ENCODE results near the gene KCNV2.

Gene KCNV2

DNA sequence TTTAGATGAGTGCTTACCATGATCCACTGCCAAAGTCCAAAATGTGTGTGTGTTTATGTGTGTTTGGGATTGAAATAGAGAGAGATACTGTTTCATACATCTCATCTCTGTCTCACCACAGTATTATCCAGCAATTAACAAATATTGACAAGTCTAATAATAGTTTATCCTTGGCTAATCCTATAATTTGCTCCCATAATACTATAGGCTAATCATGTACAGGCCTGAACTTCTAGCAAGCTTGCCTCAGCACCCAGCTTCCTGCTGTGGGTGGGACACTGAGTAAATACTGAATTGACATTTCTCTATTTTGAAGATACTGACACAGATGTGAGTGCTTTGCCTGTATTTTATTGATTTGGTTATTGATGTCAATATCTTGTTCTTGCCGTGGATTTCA, 35.3 kb upstream of the KCNV2 start:
- TF ChIP-seq, protein P1, sequence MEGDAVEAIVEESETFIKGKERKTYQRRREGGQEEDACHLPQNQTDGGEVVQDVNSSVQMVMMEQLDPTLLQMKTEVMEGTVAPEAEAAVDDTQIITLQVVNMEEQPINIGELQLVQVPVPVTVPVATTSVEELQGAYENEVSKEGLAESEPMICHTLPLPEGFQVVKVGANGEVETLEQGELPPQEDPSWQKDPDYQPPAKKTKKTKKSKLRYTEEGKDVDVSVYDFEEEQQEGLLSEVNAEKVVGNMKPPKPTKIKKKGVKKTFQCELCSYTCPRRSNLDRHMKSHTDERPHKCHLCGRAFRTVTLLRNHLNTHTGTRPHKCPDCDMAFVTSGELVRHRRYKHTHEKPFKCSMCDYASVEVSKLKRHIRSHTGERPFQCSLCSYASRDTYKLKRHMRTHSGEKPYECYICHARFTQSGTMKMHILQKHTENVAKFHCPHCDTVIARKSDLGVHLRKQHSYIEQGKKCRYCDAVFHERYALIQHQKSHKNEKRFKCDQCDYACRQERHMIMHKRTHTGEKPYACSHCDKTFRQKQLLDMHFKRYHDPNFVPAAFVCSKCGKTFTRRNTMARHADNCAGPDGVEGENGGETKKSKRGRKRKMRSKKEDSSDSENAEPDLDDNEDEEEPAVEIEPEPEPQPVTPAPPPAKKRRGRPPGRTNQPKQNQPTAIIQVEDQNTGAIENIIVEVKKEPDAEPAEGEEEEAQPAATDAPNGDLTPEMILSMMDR (IDR thresholded peaks at IDR 0.05), result no peak

DNA sequence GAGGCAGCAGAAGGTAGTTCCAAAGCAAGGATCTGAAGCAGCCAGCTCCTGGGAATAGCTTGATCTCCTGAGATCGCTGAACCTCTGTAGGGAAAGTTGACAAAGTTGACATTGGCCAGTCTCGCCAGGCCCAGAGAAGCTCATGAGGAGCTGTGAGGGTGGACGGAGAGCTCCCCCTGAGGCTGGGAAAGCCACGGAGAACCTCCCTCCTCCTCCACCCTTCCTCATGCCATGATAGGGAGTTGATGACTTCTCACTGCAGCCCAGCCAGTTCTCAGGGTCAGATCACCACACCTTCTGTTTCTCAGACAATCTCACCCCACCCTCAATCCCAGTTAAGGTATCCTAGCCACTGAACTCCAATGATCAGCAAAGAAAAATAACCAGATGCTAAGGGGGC, 30.4 kb upstream of the KCNV2 start:
- TF ChIP-seq, protein P1 (IDR thresholded peaks at IDR 0.05), result no peak

DNA sequence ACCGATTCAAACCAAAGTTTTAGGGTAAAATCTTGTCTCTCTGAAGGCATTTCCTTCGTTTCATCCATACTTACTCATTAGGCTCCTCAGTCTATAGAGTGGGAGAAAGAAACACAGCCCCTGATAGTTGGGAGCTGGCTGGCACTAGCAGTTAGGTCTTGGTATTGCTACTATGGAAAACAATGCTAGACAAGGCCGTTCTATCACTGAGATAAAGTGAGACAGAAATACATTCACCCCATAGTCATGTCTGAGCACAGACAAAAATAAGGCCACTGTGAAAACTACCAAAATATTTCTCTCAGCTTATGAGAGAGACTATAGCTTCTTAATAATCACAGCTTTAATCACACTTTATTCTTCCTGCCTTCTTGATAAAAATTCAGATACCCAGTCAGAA, 28.7 kb upstream of the KCNV2 start:
- TF ChIP-seq, protein P1 (IDR thresholded peaks at IDR 0.05), result no peak

DNA sequence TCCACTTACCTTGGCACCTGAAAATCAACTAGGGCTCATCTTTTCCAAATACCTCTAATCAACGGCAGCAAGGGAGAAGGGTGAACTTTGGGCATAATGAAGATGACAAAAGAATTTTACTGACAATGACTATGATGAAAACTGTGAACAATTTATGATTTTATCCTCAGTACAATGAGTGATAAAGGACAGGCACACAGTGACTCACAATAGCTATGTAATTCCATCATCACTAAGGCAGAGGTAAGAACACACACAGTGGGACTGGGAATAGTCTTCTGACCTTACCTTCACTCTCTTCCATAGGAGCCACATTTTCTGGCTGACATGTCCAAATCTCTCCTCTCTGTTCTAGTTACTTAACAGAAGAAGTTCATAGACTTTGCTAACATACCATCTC, 26.1 kb upstream of the KCNV2 start:
- TF ChIP-seq, protein P1 (IDR thresholded peaks at IDR 0.05), result no peak

DNA sequence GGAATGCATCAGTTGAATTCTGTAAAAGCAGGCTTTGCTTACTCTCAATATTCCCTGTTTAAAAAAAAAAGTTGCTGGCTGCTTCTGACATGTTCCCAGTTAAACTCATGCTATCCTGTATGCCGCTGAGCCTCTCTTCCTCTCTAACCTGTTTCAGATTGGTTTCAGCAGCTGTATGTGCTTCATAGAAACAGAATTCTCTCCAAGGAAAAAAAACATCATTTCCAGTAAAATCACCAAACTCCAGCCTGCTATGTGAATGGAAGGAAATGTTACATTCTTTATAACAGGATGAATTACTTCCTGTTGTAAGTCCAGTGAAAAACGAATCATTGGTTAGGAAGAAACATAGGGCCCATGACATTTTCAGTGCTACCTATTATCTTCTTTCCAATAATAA, 25.7 kb upstream of the KCNV2 start:
- TF ChIP-seq, protein P1 (IDR thresholded peaks at IDR 0.05), result no peak

DNA sequence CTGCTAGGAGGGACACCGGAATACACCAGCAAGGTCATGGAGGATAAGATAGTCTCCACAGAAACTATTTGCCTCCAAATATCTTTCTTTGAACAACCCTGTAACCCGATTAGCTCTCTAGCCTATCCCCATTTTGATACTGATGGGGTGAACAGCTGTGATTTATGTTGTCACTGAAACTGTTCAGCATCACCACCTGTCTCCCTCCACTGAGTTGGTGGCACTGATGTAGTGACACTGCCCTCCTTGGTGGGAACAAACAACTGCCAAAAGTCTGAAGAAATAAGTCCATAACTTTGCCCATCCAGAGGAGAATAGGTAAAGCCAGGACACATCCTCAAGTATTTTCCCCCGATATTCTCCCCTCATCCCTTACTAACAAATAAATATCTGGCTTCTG, 24.3 kb upstream of the KCNV2 start:
- TF ChIP-seq, protein P1 (IDR thresholded peaks at IDR 0.05), result no peak

DNA sequence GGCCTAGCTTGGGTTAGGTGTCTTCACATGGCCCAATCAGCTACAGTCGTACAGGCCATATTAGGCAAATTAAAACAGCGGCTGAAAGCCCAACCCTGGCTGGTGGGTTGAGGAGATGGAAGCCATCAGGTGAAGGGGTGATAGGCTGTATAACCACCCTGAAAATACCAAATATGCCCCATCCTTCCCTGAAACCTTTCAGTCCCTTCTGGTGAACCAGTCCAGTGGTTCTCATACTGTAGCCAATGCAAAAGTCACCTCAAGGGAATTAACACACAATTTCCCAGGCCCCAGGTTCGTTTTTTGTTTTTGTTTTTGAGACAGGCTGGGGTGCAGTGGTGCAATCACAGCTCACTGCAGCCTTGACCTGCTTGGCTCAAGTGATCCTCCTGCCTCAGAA, 19.8 kb upstream of the KCNV2 start:
- TF ChIP-seq, protein P1 (IDR thresholded peaks at IDR 0.05), result no peak

DNA sequence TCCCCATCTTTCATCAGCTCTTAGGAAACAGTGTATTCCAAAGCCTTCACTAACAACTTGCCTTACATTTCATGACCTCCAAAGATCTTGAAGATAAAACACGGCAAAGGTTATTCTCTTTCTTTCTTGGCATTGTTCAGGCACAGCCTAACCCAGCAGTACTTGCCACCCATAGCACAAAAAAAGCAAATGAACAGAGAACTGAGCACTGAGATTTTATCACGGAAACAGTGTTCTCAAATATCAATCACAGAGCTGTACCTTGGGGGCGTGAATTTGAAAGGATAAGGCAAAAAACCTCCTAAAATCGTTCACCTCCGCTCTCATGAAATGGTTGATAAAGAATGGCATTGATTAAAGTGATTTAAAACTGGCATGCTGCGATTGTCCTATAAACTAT, 16.9 kb upstream of the KCNV2 start:
- TF ChIP-seq, protein P1 (IDR thresholded peaks at IDR 0.05), result no peak
